ENCODE measurements around the gene PSMD13.
"Not testable (repeated sequence)": the region's sequence is repeated elsewhere in the genome, so short reads cannot be mapped to it uniquely, and the experiment has no call there.

Gene PSMD13

GRCh38 chr11:236774-237767, at the start of gene PSMD13:
TSS of gene PSMD13 (plus strand) at chr11:236976. CDS start at chr11:237050, 74 bp downstream.
- DNase-seq, result peak; percentile 87 to 91

DNA sequence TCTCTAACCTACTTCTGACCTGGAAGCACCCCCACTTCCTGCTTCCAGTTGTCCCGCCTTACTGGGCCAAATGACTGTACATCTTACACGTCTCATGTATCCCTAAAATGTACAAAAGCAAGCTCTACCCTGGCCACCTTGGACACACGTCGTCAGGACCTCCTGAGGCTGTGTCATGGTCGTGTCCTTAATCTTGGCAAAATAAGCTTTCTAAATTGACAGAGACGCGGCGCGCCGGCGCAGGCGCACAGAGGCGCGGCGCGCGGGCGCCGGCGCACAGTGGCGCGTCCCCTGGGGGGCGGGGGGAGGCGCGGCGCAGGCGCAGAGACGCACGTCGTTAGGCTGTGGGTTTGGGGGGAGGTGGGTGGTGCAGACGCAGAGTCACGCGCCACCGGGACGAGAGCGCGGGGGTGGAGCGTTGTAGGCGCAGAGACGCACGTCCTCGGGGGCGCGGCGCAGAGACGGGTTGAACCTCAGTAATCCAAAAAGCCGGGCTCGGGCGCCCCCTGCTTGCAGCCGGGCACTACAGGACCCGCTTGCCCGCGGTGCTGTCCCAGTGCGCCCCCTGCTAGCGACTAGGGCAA, 47.5 kb upstream of the PSMD13 start:
- not testable (repeated sequence) for DNase-seq

DNA sequence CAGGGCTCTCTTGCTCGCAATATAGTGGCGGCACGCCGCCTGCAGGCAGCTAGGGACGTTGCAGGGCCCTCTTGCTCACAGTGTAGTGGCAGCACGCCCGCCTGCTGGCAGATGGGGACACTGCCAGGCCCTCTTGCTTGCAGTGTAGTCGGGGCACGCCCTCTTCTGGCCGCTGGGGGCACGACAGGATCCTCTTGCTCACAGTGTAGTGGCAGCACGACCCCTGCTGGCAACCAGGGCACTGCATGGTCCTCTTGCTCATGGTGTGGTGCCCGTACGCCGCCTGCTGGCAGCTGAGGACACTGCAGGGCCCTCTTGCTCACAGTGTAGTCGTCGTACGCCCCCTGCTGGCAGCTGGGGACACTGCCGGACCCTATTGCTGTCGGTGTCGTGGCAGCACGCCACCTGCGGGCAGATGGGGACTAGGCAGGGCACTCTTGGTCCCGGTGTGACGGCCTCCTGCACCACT, 46.9 kb upstream of the PSMD13 start:
- DNase-seq, result peak; percentile 56 to 66

- DNase-seq, result not testable (repeated sequence)
Observed at GRCh38 chr11:190546-190945, 46.2 kb upstream of the PSMD13 start.

DNA sequence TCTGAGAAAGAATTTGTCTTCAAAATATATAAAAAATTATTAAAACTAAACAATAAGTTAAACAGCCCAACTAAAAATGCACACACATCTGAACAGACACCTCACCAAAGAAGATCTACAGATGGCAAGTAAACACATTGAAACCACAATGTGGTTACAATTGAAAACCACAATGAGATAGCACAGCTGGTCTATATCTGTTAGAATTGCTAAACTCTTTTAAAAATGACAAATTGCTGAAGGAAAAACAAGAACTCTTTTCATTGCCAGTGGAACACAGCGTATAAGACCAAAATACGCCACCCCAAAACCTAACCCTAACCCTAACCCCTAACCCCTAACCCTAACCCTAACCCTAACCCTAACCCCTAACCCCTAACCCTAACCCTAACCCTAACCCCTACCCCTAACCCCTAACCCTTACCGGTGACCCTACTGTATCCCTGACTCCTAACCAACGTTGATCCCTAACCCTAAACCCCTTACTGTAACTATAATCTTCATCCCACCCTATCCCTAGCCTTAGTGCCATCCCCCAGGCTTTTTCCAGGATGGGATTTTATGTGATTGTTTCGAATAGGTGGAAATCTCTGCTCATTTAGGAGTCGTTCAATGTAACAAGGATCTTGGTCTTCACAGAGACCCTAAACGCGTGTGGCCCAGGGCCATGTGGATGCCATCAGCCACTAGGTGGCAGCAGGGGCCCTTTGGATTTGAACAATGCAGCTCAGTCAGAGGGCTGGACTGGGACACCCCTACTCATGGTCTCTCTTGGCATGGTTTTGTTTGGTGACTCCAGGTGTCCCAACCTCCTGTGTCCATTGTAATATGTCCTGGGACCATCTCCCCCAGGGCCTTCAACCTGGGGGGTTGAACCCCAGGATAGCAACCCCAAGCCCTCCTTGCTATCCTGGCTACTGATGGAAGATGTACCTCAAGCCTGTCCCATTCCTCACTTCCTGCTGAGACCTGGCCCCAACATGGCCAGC, 45.0 kb upstream of the PSMD13 start:
- peak; percentile 52 to 60 for DNase-seq

DNA sequence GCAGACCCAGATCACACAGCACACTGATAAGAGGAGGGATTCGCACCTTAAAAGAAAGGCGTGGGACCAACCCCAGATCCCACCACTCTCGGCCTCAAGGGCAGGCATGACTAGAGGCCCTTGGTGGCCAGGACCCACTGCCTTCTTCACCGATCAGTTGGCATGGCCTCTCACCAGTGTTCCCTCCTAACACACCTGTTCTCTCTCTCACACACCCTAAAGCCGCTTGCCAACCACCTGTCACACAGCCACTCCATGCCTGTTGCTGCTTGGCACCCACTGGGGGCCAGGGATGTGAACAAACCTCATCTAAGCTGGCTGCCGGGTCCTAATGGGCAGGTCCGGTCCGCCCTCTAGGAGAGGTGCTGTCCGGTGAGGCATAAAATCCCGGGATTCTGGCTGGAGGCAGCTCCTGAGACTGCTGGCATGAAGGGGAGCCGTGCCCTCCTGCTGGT, 44.1 kb upstream of the PSMD13 start, which contains the start of gene SCGB1C1:
Gene SCGB1C1 (plus strand): TSS at position 405 of the 455 bp plus-strand sequence. CDS start 22 bp downstream, at position 427.
- not testable (repeated sequence) for DNase-seq

DNA sequence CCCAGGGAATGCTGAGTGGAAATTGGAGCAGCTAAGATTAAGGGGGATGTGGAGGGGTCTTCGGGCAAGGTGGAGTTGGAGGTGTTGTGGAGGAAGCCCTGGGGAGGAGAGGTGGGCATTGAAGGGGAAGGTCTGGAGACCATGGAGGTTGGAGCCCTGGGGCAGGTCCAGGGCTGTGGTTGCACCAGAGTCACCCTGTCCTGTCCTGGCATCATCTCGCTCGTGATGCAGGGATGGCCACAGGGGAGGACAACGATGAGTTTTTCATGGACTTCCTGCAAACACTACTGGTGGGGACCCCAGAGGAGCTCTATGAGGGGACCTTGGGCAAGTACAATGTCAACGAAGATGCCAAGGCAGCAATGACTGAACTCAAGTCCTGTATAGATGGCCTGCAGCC, 43.3 kb upstream of the PSMD13 start:
- not testable (repeated sequence) for DNase-seq

GRCh38 chr11:196786-197731, 39.7 kb upstream of the PSMD13 start:
- no peak for DNase-seq

DNA sequence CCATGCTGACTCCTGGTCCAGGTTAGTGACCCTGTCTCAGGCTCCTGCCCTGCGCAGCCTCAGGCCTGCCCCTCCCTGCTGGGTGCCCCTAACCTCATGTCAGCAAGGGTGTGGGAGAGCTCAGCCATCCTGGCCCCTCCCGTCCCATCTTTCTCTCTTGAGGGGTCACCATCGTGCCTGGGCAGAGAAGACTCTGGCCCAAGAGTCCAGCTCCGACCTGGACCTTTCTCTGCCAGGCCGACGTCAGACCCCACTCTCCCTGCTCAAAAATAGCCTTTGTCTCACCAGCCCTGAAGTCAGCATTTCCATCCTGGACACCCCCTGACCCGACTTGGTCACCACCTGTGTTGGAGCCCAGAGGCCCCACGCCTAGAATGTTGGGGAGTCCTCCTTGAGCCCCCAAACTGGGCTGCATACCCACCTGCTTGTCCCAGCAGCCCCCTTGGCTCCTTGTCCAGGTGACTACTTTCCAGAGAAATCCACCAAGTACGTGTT, 39.0 kb upstream of the PSMD13 start:
- DNase-seq, result no peak

GRCh38 chr11:198236-198806, 38.5 kb upstream of the PSMD13 start:
- DNase-seq, result no peak

GRCh38 chr11:199004-199581, 37.7 kb upstream of the PSMD13 start:
- no peak for DNase-seq

DNA sequence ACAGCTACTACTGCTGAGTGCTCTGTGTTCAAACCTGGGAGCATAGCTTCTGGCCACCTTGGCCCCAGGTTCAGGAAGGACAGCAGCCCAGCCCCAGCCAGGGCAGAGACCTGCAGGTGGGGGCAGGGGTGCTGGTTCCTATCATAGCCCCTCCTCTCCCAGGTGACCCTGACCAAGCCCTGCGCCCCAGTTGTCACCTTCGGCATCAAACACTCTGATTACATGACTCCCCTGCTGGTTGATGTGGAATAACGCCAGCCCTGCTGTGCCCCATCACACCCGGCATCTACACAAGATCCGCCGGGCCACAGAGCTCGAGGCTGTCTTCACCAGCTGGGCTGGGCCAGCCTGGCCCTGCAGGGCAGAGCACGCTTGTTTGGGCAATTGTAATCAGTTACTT, 37.0 kb upstream of the PSMD13 start:
- DNase-seq, result peak in 1 of 2 experiments; percentile 5

GRCh38 chr11:200224-201003, 36.4 kb upstream of the PSMD13 start:
- no peak for DNase-seq

DNA sequence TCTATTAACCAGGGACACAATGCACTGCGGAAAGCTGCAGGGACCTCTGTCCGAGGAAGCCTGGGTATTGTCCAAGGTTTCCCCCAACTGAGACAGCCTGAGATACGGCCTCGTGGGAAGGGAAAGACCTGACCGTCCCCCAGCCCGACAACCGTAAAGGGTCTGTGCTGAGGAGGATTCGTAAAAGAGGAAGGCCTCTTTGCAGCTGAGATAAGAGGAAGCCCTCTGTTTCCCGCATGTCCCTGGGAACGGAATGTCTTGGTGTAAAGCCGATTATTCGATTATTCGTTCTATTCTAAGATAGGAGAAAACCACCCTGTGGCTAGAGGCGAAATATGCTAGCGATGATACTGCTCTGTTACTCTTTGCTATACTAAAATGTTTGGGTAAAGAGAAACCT, 34.8 kb upstream of the PSMD13 start:
- peak in 1 of 2 experiments; percentile 23 for DNase-seq

GRCh38 chr11:202490-202889, 34.3 kb upstream of the PSMD13 start:
- DNase-seq, result no peak

DNA sequence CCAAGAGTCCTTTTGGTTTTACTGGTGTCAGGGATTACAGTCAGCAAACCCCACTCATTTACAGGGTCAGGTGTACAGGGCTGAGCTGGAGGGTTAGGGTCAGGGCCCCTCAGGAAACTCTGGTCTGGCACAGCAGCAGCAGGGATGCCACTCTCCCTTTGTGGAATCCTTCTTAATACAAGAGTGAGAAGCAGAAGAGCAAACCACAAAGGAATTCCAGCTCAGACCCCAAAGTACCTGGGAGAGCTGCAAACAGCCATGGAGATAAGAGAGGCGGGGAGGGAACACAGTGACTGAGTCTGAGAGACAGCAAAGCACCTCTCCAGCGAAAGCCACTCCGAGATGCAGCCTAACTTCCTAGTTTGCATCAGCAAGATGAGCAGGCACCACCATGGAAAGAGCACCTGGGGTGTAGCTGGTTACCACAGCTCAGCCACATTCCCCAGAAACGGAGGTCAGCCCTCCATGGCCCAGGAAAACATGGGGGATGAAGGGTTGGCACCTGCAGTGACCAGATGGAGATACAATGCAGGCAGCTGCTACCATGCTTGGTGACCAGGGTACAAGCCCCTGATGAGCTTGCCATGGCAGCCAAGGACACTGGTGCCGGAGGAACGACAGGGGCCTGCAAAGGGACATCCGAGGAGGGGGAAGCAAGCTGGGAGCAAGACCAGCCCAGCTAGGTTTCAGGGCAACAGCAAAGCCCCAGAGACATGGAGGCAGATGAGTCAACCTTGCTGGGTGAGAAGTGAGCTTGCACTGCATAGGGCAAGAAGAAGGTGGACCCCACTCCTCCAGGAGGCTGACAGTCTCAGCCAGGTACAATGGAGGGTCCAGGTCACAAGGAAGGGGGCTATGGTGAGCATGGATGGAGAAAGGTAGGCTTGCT, 33.5 kb upstream of the PSMD13 start:
- peak in 1 of 2 experiments; percentile 6 for DNase-seq

DNA sequence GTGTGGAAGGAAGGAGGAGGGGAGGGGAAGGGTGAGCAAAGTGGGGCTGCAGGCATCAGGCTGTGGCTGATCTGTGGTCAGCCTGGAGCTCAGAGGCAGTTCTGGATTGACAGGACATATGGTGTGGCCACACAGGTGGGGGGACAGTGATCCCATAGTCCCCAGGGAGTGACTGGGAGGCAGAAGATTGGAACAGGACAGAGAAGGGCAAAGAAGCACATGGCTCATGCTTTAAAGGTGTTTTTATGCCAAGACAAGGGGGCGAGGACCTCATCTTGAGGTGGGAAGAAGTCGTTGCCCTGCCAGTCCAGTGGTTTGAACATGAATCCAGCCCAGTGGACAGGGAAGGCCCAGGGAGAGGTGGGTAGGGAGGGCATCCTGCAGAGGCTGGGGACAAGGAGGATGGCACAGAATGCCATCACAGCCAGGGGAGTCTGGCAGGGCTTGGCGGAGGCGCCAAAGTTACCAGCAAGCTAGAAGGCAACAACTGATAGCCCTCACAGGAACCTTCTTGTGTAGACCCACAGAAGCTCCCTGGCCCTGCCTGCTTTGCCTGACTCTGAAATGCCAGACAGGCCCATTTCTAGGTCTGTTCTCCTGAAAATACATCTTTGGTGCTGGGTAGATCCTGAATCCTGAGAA, 32.7 kb upstream of the PSMD13 start:
- DNase-seq, result no peak

All from activated CD4-positive, alpha-beta T cell treated with anti-CD3 and anti-CD28 coated beads, Interleukin-2, amount 50 U/mL, for 48 hours (primary cell).